PC-3 (cell line): ENCODE data around the gene MTHFR. TPM values are rescaled to one million over a fixed set of nuclear protein-coding genes. Genes with fewer than 3 reads are reported as not detected.

Source experiments
- ATAC-seq: fragments of 200-7000 bp; cut with Tn5 transposase; 2 replicates; pipeline ENCODE4 v1.9.1; 2020; ENCODE audit warnings: mild to moderate bottlenecking, moderate library complexity
- BruUV-seq: library from RNA; stranded (reverse); fragments of 400-500 nt; replicated peaks from 2 replicates; lab custom pipeline; 2021; lab: Mats Ljungman, UMichigan
- CTCF ChIA-PET: fragments of 300-600 bp; sonication (Branson Sonifier 250); formaldehyde crosslinking; loops from one replicate; lab custom pipeline; 2022; ENCODE audit warnings: antibody characterized with exemption; lab: Charles Lee
- POLR2A ChIA-PET: fragments of 300-600 bp; sonication (Branson Sonifier 250); formaldehyde crosslinking; loops from one replicate; lab custom pipeline; 2022; ENCODE audit warnings: antibody characterized with exemption; ENCODE audit not compliant: unreplicated experiment; lab: Charles Lee
- DNase-seq: peaks from one replicate; pipeline ENCODE4 v3.0.0-alpha.2; 2015
- H2AFZ ChIP-seq: fragments of 300-600 bp; sonication (generic); 2 replicates; pipeline ENCODE4 v1.6.0; 2016; ENCODE audit warnings: antibody characterized with exemption, low read length
- H3F3A ChIP-seq: fragments of 300-600 bp; sonication (generic); one replicate; pipeline ENCODE4 v1.6.0; 2017; ENCODE audit warnings: antibody characterized with exemption, low read length, control low read depth, mild to moderate bottlenecking; ENCODE audit not compliant: unreplicated experiment
- H3K27ac ChIP-seq: fragments of 300-600 bp; sonication (generic); 2 replicates; pipeline ENCODE4 v1.5.1; 2016; ENCODE audit warnings: mild to moderate bottlenecking, low read length
- H3K27me3 ChIP-seq: fragments of 300-600 bp; sonication (generic); 2 replicates; pipeline ENCODE4 v1.6.1; 2016; ENCODE audit warnings: low read length, mixed read lengths
- H3K36me3 ChIP-seq: fragments of 300-600 bp; sonication (generic); 2 replicates; pipeline ENCODE4 v1.6.1; 2016; ENCODE audit warnings: low read depth, mixed run types, low read length, mixed read lengths
- H3K4me1 ChIP-seq: fragments of 300-600 bp; sonication (generic); 2 replicates; pipeline ENCODE4 v1.5.1; 2016; ENCODE audit warnings: low read length; ENCODE audit not compliant: insufficient read depth
- H3K4me2 ChIP-seq: fragments of 300-600 bp; sonication (generic); 2 replicates; pipeline ENCODE4 v1.6.0; 2016; ENCODE audit warnings: low read length
- H3K4me3 ChIP-seq: fragments of 300-600 bp; sonication (generic); 2 replicates; pipeline ENCODE4 v1.5.1; 2016; ENCODE audit warnings: mild to moderate bottlenecking, low read length, mixed read lengths
- H3K79me2 ChIP-seq: fragments of 300-600 bp; sonication (generic); 2 replicates; pipeline ENCODE4 v1.6.1; 2017; ENCODE audit warnings: low read length, mixed read lengths
- H3K9ac ChIP-seq: fragments of 300-600 bp; sonication (generic); 2 replicates; pipeline ENCODE4 v1.6.0; 2016; ENCODE audit warnings: mild to moderate bottlenecking, low read length
- H3K9me2 ChIP-seq: fragments of 300-600 bp; sonication (generic); replicated peaks from 2 replicates; pipeline ENCODE4 v1.6.1; 2016; ENCODE audit warnings: mixed run types, low read length, mixed read lengths
- H3K9me3 ChIP-seq: fragments of 300-600 bp; sonication (generic); 2 replicates; pipeline ENCODE4 v1.6.1; 2016; ENCODE audit warnings: low read length, mixed read lengths
- H4K20me1 ChIP-seq: fragments of 300-600 bp; sonication (generic); 2 replicates; pipeline ENCODE4 v1.6.1; 2016; ENCODE audit warnings: low read length, mixed read lengths
- CTCF ChIP-seq: fragments of 300-600 bp; sonication (generic); conservative IDR thresholded peaks from 2 replicates; pipeline ENCODE4 v1.5.1; 2017; ENCODE audit warnings: antibody characterized with exemption, low read depth, mild to moderate bottlenecking, low read length
- EZH2 ChIP-seq: fragments of 300-600 bp; sonication (generic); IDR thresholded peaks from one replicate; pipeline ENCODE4 v1.6.1; 2017; ENCODE audit warnings: antibody characterized with exemption, mild to moderate bottlenecking, low read length; ENCODE audit not compliant: unreplicated experiment
- EZH2phosphoT487 ChIP-seq: fragments of 300-600 bp; sonication (generic); IDR thresholded peaks from 2 replicates; pipeline ENCODE4 v1.6.1; 2018; ENCODE audit warnings: mild to moderate bottlenecking, antibody characterized with exemption, low read length, borderline replicate concordance
- intact Hi-C: fragments of 100-400 bp; cut with micrococcal nuclease; formaldehyde crosslinking; loops from 2 replicates; pipeline ENCODE4 v1.9.0; 2023
- total RNA-seq: library from RNA; depleted of rRNA; stranded (reverse); fragments of >200 nt; gene quantifications from 2 replicates; pipeline ENCODE4 v1.2.3, GENCODE V29; 2014

The MTHFR gene
- total RNA-seq, 1 experiment from 2014 or later: 13.2 TPM

- POLR2A ChIA-PET: no interaction called here
- CTCF ChIA-PET: no interaction called here
- peaks cover 20% of the 10 kb centered on the region for H3K36me3 ChIP-seq
Observed at GRCh38 chr1:11833900-11834299, 28.1 kb upstream of the MTHFR start.

GRCh38 chr1:11833497-11833896 is 27.7 kb upstream of the MTHFR start:
- Histone ChIP-seq H3K4me2 (no peak overlapping the region), H2AFZ (no peak overlapping the region), H3F3A (no peaks in the 10 kb centered on the region), H3K27me3 (no peaks in the 10 kb centered on the region), H4K20me1 (no peaks in the 10 kb centered on the region), H3K9me3 (no peaks in the 10 kb centered on the region), H3K36me3 (peaks cover 23% of the 10 kb centered on the region), H3K9ac (no peak overlapping the region), H3K4me1 (no peaks in the 10 kb centered on the region), H3K27ac (no peak overlapping the region), H3K4me3 (no peak overlapping the region), H3K79me2 (no peaks in the 10 kb centered on the region), H3K9me2 (no peaks in the 10 kb centered on the region)
- POLR2A ChIA-PET: no interaction called here
- ATAC-seq (no peak), DNase-seq (no peak)
- CTCF ChIA-PET: no interaction called here
- intact Hi-C loops: no loop called here
- TF ChIP-seq CTCF (no peak), EZH2phosphoT487 (no peak), EZH2 (no peak)
- no TSS peak for BruUV-seq

More at GRCh38 chr1:11833900-11834299, 28.1 kb upstream of the MTHFR start:
- ATAC-seq (no peak), DNase-seq (no peak)
- no peaks in the 10 kb centered on the region for H3K9me3 ChIP-seq
- H4K20me1 ChIP-seq: no peaks in the 10 kb centered on the region
- no peaks in the 10 kb centered on the region for H3K4me1 ChIP-seq
- no peak overlapping the region for H3K4me2 ChIP-seq
- no peaks in the 10 kb centered on the region for H3K27me3 ChIP-seq
- no TSS peak for BruUV-seq
- H3K9ac ChIP-seq: no peak overlapping the region
- no peaks in the 10 kb centered on the region for H3F3A ChIP-seq
- H3K79me2 ChIP-seq: no peaks in the 10 kb centered on the region
- TF ChIP-seq EZH2 (no peak), CTCF (no peak), EZH2phosphoT487 (no peak)
- no peak overlapping the region for H2AFZ ChIP-seq
- intact Hi-C loops: no loop called here
- H3K27ac ChIP-seq: no peak overlapping the region
- no peaks in the 10 kb centered on the region for H3K9me2 ChIP-seq
- no peak overlapping the region for H3K4me3 ChIP-seq

GRCh38 chr1:11831945-11832725 is 26.4 kb upstream of the MTHFR start:
- Histone ChIP-seq H3K9me3 (no peaks in the 10 kb centered on the region), H3K36me3 (peaks cover 21% of the 10 kb centered on the region), H3K79me2 (no peaks in the 10 kb centered on the region), H3K27ac (no peak overlapping the region), H3K9me2 (no peaks in the 10 kb centered on the region), H3F3A (no peaks in the 10 kb centered on the region), H3K27me3 (no peaks in the 10 kb centered on the region), H3K4me3 (no peak overlapping the region), H3K4me2 (no peak overlapping the region), H3K4me1 (no peaks in the 10 kb centered on the region), H3K9ac (no peak overlapping the region), H4K20me1 (no peaks in the 10 kb centered on the region), H2AFZ (no peak overlapping the region)
- BruUV-seq: no TSS peak
- DNase-seq: no peak
- TF ChIP-seq EZH2: no peak
- TF ChIP-seq CTCF: no peak
- no peak for TF ChIP-seq EZH2phosphoT487
- ChIA-PET CTCF (no interaction called here), POLR2A (no interaction called here)
- ATAC-seq: no peak
- intact Hi-C loops: no loop called here
